ENCODE measurements around the gene SYT7. TPM values are rescaled to one million over a fixed set of nuclear protein-coding genes. Genes with fewer than 3 reads are reported as not detected.
"Not testable (repeated sequence)": the region's sequence is repeated elsewhere in the genome, so short reads cannot be mapped to it uniquely, and the experiment has no call there.

SYT7 gene, protein sequence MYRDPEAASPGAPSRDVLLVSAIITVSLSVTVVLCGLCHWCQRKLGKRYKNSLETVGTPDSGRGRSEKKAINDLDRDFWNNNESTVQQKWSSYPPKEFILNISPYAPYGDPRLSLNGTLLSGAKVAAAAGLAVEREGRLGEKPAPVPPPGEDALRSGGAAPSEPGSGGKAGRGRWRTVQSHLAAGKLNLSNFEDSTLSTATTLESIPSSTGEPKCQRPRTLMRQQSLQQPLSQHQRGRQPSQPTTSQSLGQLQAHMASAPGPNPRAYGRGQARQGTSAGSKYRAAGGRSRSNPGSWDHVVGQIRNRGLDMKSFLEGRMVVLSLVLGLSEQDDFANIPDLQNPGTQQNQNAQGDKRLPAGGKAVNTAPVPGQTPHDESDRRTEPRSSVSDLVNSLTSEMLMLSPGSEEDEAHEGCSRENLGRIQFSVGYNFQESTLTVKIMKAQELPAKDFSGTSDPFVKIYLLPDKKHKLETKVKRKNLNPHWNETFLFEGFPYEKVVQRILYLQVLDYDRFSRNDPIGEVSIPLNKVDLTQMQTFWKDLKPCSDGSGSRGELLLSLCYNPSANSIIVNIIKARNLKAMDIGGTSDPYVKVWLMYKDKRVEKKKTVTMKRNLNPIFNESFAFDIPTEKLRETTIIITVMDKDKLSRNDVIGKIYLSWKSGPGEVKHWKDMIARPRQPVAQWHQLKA
- 6.1 TPM for polyA plus RNA-seq (2012; ENCODE audit: insufficient read depth, insufficient read length)

- peak; percentile 92 for DNase-seq (ENCODE audit: low read depth, low spot score)
- peak within 1 kb of the TSS; percentile 29 for H3K4me3 ChIP-seq (ENCODE audit: low read length)
These were observed at the start of gene SYT7 for GRCh38 chr11:61581030-61581928. TSS of gene SYT7 (minus strand) at chr11:61581076. CDS start at chr11:61580820, 256 bp downstream.

GRCh38 chr11:61630089-61630488 lies 49.2 kb upstream of the SYT7 start:
- H3K4me3 ChIP-seq (ENCODE audit: low read length): no peak overlapping the region
- DNase-seq (ENCODE audit: low read depth, low spot score): no peak

DNA sequence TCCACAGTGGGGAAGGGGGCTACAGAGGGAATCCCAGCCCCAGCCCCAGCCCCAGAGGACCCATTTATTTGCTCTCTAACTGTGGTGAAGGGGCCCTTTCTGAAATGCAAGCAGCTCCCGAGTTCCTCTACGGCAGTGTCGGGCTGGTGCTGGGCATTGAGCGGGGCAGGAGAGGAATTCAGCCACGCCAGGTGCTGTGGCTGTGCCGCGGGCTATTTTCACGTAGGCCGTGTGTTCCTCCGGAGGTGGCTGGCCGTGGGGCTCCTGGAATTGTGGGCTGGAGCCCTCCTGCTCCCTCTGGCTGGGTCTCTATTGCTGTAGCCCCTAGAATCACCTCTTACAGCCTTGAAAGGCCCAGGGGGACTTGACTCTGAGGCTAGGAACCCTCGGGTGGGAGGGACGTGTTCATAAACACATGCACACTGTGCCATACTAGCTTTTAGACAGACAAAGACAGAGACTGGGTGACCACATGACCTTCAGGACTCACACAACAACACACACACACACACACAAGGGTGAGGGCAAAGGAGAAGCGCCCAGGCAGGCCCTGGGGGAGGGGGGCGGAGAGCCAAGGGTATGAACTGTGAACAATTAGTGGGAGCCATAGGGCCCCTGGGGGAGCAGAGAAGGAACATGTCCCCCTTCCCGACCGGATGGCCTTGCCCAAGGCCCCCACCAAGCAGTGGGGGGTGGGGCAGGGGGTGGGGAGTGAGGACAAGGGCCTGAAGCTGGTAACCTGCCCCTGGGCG lies 48.4 kb upstream of the SYT7 start:
- no peak for DNase-seq (ENCODE audit: low read depth, low spot score)
- no peak overlapping the region for H3K4me3 ChIP-seq (ENCODE audit: low read length)

DNA sequence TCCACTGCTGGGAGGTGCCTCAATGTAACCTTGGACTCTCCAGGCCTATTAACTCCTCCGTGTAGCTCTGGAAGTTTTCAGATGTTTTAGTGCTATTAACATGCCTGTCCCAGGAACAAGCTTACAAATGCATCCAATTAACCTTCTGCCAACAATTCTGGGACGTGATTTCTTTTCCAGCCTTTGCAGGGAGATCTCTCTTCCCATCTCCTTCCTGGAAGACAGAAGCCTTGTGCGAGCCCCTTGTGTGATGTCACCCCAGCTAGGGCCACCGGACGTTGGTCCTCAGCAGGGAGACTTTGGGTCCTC lies 47.7 kb upstream of the SYT7 start:
- H3K4me3 ChIP-seq (ENCODE audit: low read length): no peak overlapping the region
- no peak for DNase-seq (ENCODE audit: low read depth, low spot score)

- no peak for DNase-seq (ENCODE audit: low read depth, low spot score)
- H3K4me3 ChIP-seq (ENCODE audit: low read length): no peak overlapping the region
These were observed 47.2 kb upstream of the SYT7 start for GRCh38 chr11:61627850-61628661.

GRCh38 chr11:61626580-61627380 lies 45.9 kb upstream of the SYT7 start:
- no peak overlapping the region for H3K4me3 ChIP-seq (ENCODE audit: low read length)
- DNase-seq (ENCODE audit: low read depth, low spot score): no peak

DNA sequence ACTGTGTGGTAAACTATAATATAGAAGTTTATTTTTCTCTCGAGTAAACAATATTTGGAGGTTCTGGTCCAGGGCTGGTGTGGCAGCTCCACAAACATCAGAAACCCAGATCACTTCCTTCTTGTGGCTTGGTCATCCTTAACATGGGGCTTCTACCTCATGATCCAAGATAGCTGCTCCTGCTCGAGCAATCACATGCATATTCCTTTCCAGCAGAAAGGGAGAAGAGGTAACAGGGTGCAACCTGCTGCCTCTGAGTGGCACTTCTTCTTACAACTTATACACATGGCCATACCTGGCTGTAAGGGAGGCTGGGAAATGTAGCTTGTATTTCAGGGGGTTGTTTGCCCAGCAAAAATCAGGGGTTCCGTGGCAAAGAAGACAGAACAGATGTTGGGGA lies 44.6 kb upstream of the SYT7 start:
- H3K4me3 ChIP-seq (ENCODE audit: low read length): no peak overlapping the region
- no peak for DNase-seq (ENCODE audit: low read depth, low spot score)

DNA sequence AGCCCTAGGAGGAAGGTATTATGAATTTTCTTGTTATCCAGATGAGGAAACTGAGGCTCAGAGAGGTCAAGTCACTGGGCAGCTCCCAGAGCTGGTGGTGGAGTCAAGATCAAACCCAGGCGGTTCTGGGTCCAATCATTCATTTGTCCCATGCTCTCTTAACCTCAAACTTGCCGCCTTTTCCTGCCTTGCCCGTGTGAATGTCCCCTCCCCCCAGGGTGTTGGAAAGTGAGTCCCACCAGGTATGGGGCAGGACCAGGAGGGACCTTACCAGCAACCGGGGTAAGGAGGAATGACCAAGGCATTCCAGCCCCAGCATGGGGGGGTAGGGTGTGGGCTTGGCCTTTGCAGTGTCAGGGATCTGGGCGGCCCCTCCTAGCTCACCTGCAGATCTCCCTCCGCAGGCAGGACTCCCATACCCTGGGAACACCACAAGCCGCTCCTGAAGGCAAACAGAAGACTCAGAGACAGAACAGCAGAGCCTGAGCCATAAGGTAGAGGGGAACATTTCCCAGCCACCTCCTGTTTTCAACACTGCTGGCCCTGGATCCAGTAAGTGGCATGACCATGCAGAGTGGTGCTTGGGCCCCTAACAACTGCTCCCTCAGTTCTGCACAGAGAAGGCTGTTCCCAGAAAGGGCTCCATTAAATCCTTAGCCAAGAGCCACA lies 41.2 kb upstream of the SYT7 start:
- no peak for DNase-seq (ENCODE audit: low read depth, low spot score)
- no peak overlapping the region for H3K4me3 ChIP-seq (ENCODE audit: low read length)

DNA sequence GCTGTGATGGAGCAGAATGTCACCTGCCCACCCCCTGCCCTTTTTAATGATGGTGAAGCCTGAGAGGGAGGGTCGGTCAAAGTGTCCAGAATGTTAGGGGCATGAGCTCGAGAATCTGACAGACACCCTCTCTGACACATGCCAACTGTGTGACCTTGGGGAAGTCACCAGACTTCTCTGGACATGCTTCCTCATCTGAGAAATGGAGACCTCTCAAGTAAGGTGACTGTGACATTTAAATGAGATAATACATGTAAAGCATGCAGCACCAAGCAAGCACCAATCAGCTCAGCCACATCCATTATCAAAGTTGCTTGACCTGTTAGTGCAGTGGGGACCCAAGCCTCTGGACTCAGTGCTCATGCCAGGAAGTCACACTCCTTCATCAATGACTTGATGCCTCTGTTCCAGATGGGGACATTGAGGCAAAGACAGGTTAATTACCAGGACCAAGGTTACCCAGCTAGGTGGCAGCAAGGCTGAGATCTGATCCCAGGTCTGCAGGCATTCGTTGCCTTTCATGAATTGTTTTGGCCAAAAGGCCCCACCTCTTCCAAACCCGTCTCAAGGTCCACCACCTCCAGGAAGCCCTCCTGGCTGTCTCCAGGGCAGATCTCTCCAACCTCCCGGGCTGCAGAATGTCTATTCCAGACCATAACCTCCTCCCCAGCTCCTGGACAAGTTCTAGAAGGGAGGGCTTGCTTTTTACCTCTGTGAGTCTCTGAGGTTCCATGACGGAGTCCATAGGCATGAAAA lies 38.8 kb upstream of the SYT7 start:
- no peak overlapping the region for H3K4me3 ChIP-seq (ENCODE audit: low read length)
- no peak for DNase-seq (ENCODE audit: low read depth, low spot score)

DNA sequence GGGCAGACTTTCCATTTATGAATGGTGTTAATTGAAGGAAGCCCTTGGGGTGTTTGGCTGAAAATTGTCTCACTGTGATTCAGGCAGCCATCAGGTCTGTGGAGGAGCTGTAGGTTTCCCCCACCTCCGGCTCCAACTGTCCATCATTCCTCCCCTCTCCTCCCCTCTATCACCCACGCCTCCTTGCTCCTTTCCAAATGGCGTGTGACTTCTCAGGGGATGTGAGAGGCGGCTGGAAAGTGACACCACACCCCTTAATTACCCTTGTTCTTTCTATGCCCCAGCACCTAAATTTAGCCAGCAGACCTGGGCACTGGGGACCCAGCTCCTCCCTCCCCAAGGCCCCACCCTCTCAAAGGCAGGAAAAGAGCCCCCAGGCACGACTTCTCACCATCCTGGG lies 38.1 kb upstream of the SYT7 start:
- H3K4me3 ChIP-seq (ENCODE audit: low read length): no peak overlapping the region
- no peak for DNase-seq (ENCODE audit: low read depth, low spot score)

DNA sequence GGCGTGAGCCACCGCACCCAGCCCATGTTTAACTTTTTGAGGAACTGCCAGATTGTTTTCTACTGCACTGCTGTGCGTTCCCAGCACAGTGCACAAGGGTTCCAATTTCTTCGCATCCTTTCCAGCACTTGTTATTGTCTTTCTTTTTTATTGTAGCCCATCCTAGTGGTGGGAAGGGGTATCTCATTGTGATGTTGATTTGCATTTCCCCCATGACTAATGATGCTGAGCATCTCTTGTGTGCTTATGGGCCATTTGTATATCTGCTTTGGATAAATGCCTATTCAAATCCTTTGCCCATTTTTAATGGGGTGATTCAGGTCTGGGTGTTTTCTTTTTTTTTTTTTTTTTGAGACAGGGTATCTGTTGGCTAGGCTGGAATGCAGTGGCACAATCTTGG lies 36.6 kb upstream of the SYT7 start:
- DNase-seq (ENCODE audit: low read depth, low spot score): no peak

GRCh38 chr11:61616434-61616833 lies 35.6 kb upstream of the SYT7 start:
- no peak for DNase-seq (ENCODE audit: low read depth, low spot score)
- H3K4me3 ChIP-seq (ENCODE audit: low read length): no peak overlapping the region

More for the DNA sequence above, 36.6 kb upstream of the SYT7 start:
- no peak overlapping the region for H3K4me3 ChIP-seq (ENCODE audit: low read length)

DNA sequence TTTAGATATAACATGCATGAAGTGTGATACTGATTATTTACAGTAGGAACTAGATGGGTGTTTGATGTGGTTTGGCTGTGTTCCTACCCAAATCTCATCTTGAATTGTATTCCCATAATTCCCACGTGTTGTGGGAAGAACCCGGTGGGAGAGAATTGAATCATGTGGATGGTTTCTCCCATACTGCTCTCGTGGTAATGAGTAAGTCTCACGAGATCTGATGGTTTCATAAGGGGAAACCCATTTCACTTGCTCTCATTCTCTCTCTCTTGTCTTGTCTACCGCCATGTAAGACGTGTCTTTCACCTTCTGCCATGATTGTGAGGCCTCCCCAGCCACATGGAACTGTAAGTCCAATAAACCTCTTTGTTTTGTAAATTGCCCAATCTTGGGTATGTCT lies 33.9 kb upstream of the SYT7 start:
- H3K4me3 ChIP-seq (ENCODE audit: low read length); DNase-seq (ENCODE audit: low read depth, low spot score): not testable (repeated sequence)

- no peak overlapping the region for H3K4me3 ChIP-seq (ENCODE audit: low read length)
- DNase-seq (ENCODE audit: low read depth, low spot score): no peak
These were observed 33.0 kb upstream of the SYT7 start for GRCh38 chr11:61613870-61614269.

- no peak overlapping the region for H3K4me3 ChIP-seq (ENCODE audit: low read length)
- DNase-seq (ENCODE audit: low read depth, low spot score): no peak
These were observed 32.2 kb upstream of the SYT7 start for GRCh38 chr11:61613051-61613450.

DNA sequence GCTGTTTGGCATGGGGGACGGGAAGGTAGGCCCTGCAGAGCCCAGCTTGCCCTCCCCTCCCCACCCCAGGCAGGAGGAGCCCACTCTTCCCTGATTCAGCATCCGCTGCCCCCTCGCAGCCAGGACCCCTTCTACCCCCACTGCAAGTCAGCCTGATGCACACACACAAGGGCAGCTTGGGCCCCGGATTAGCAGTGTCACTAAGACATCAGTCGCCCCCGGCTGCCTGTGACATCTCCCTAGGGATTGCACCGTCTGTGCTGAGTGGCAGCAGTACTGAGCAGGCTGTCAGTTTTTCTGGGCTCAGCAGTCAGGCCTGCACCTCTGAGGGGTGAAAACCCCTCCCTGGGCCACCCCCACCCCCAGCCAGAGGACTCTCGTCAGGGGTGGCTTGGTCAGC lies 30.4 kb upstream of the SYT7 start:
- H3K4me3 ChIP-seq (ENCODE audit: low read length): no peak overlapping the region
- DNase-seq (ENCODE audit: low read depth, low spot score): no peak

All from Jurkat, Clone E6-1 (cell line).